Kidney (tissue), 22 donors: ENCODE measurements around the gene CDYL2. TPM values are rescaled to one million over a fixed set of nuclear protein-coding genes. Genes with fewer than 3 reads are reported as not detected.
A peak's percentile ranks its signal among the peaks of the same experiment; 100 is the strongest.

Experiments used
- DNase-seq, 5 donors: peaks; one replicate each; pipeline ENCODE4 v3.0.0-alpha.2; 2013 to 2020
- FAIRE-seq: peaks from 2 replicates; lab custom pipeline; 2012; peaks lifted over from hg19 to GRCh38; lab: Jason Lieb, UNC
- H3K27ac ChIP-seq, 2 donors: one replicate each; pipeline ENCODE4 v1.7.0; 2013; ENCODE audit warnings: low read depth in 2 of 2, low read length in 2 of 2, inconsistent platforms in 1 of 2
- H3K27me3 ChIP-seq: one replicate; pipeline ENCODE4 v1.7.1; 2013; ENCODE audit warnings: low read length, inconsistent platforms; ENCODE audit not compliant: control insufficient read depth, insufficient read depth
- H3K36me3 ChIP-seq, 3 donors: one replicate each; pipeline versions ENCODE4 v1.7.0 to v1.7.1; 2013; ENCODE audit warnings: low read length in 3 of 3, control low read depth in 1 of 3, inconsistent platforms in 1 of 3; ENCODE audit not compliant: insufficient read depth in 3 of 3, control insufficient read depth in 2 of 3
- H3K4me1 ChIP-seq, 3 donors: one replicate each; pipeline versions ENCODE4 v1.7.0 to v1.7.1; 2013; ENCODE audit warnings: low read length in 3 of 3, inconsistent platforms in 1 of 3, low read depth in 1 of 3; ENCODE audit not compliant: control insufficient read depth in 2 of 3, insufficient read depth in 2 of 3
- H3K4me3 ChIP-seq, 3 donors: one replicate each; pipeline versions ENCODE4 v1.7.0 to v1.8.1; 2013; ENCODE audit warnings: low read length in 3 of 3, control low read depth in 1 of 3, inconsistent platforms in 1 of 3
- H3K9ac ChIP-seq, 3 donors: one replicate each; pipeline versions ENCODE4 v1.7.0 to v1.7.1; 2013; ENCODE audit warnings: low read length in 3 of 3, control low read depth in 1 of 3, inconsistent platforms in 1 of 3
- H3K9me3 ChIP-seq, 3 donors: one replicate each; pipeline versions ENCODE4 v1.7.0 to v1.7.1; 2013; ENCODE audit warnings: low read length in 3 of 3, control low read depth in 1 of 3, inconsistent platforms in 1 of 3; ENCODE audit not compliant: control insufficient read depth in 2 of 3, insufficient read depth in 1 of 3
- CTCF ChIP-seq: IDR thresholded peaks from 3 replicates; pipeline ENCODE4 v1.5.1; 2012; ENCODE audit warnings: mild to moderate bottlenecking, moderate library complexity, borderline replicate concordance; ENCODE audit not compliant: insufficient read depth; ENCODE audit errors: extremely low read depth
- intact Hi-C: fragments of 100-400 bp; cut with DNase I; formaldehyde crosslinking; loops from one replicate; pipeline ENCODE4 v1.11.1; 2022
- long read RNA-seq, 10 donors: library from polyadenylated mRNA in 1 of 10; unstranded in 1 of 10; transcript quantifications; one replicate each; pipeline ENCODE4 v2.0.0 and lab custom pipeline, GENCODE V29; 2021 to 2026
- polyA plus RNA-seq: library from polyadenylated mRNA; stranded (reverse); fragments of 350-450 nt; fragmentation: Illumina TruSeq; extraction: RNeasy Lipid Tissue Mini Kit (QIAGEN cat#74804); gene quantifications from one replicate; pipeline ENCODE4 v1.2.3, GENCODE V29; 2014; ENCODE audit warnings: low read depth, low replicate concordance; ENCODE audit not compliant: insufficient read depth
- total RNA-seq: library from RNA; stranded (reverse); fragmentation: NEBNext Ultra II Directional; extraction: Animal tissue kit (Norgen Biotek cat#: 25700); gene quantifications from one replicate; pipeline ENCODE4 v1.2.1, GENCODE V29; 2021
- donor health status: control.
- donor health status: control.
- donor health status: control.
- donor health status: control.
- donor health status: control.
- donor health status: DM: yes; HTN: yes; CAD: no.
- donor health status: Normal renal cell carcinoma (clear cell type).

Gene CDYL2
- total RNA-seq (27.3 TPM), polyA plus RNA-seq (2.6 TPM)
- long read RNA-seq, donor 1: 0 reads
- long read RNA-seq, donor 2: 0 reads
- long read RNA-seq, donor 3: 0 reads
- long read RNA-seq, donor 4: 0 reads
- long read RNA-seq, donor 5: 0 reads
- long read RNA-seq, donor 6: 0 reads
- long read RNA-seq, donor 7, partial matches to known transcripts: 1 of 4 reads
- long read RNA-seq, donor 7, other reads (novel, unspliced or antisense): 3 of 4 reads
- long read RNA-seq, donor 8: 0 reads
- long read RNA-seq, donor 9: 0 reads
- long read RNA-seq, donor 10: 0 reads

- Histone ChIP-seq H3K9ac (no peak within 1 kb of the TSS), H3K36me3 (no peaks in the 10 kb centered on the region)
Observed at GRCh38 chr16:80804526-80805383, at the start of gene CDYL2. Gene CDYL2, minus strand, starts transcription at chr16:80804598. Its CDS starts 425 bp downstream, at chr16:80804173.

GRCh38 chr16:80852261-80852872 lies 48.0 kb upstream of the CDYL2 start:
- TF ChIP-seq CTCF: no peak
- intact Hi-C loops: no loop called here
- Histone ChIP-seq H3K27me3 (no peaks in the 10 kb centered on the region), H3K4me3 (no peak overlapping the region), H3K9me3 (no peaks in the 10 kb centered on the region), H3K4me1 (no peaks in the 10 kb centered on the region), H3K36me3 (no peaks in the 10 kb centered on the region), H3K27ac (no peak overlapping the region), H3K9ac (no peak overlapping the region)
- DNase-seq: no peak
- no peak for FAIRE-seq

More at GRCh38 chr16:80804526-80805383, at the start of gene CDYL2:
- H3K4me1 ChIP-seq: no peaks in the 10 kb centered on the region
- no peak for TF ChIP-seq CTCF
- H3K27me3 ChIP-seq: no peaks in the 10 kb centered on the region
- no peak for FAIRE-seq
- DNase-seq: peak; percentile 17 to 82 (median 53)
- intact Hi-C loops: no loop called here
- H3K27ac ChIP-seq: peak within 1 kb of the TSS in 1 of 2 donors; percentile 33
- peak within 1 kb of the TSS; percentile 50 to 52 (median 51) for H3K4me3 ChIP-seq
- no peaks in the 10 kb centered on the region for H3K9me3 ChIP-seq

GRCh38 chr16:80851831-80852230 lies 47.4 kb upstream of the CDYL2 start:
- no peak for TF ChIP-seq CTCF
- no peak overlapping the region for H3K27ac ChIP-seq
- no peak overlapping the region for H3K4me3 ChIP-seq
- no peak for DNase-seq
- H3K9me3 ChIP-seq: no peaks in the 10 kb centered on the region
- no peak overlapping the region for H3K9ac ChIP-seq
- no peaks in the 10 kb centered on the region for H3K27me3 ChIP-seq
- intact Hi-C loops: no loop called here
- FAIRE-seq: no peak
- H3K36me3 ChIP-seq: no peaks in the 10 kb centered on the region
- H3K4me1 ChIP-seq: no peaks in the 10 kb centered on the region
